ENCODE measurements around the gene MAP2. TPM values are rescaled to one million over a fixed set of nuclear protein-coding genes. Genes with fewer than 3 reads are reported as not detected.

Gene MAP2
- total RNA-seq, 2 donors from 2014 or later = 1.8 TPM

DNA sequence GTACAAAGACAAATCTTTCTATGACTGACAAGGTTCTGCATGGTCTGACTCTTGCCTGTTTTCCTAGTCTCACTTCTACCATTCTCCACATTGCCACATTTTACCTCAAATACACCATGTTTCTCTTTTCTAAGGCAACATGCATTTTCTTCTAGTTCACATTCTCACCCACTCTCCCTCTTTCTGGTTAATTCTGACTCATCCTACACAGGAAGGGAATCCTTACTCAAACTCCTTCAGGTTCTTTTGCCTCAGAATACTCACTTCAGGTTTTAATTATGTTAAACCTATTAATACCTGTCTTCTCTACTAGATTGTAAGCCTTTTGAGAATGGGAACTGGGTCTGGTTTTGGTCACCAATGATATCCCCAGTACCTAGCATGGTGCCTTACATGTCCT lies 47.2 kb downstream of the MAP2 start:
- no peak overlapping the region for H3K4me3 Mint-ChIP-seq
- no peaks in the 10 kb centered on the region for H3K36me3 Mint-ChIP-seq (ENCODE audit: low read depth)
- H3K27ac Mint-ChIP-seq = no peak overlapping the region
- no peak for DNase-seq
- no peaks in the 10 kb centered on the region for H3K27me3 ChIP-seq (ENCODE audit: control insufficient read depth, insufficient read depth, low read length, poor library complexity, severe bottlenecking)
- H3K9me3 Mint-ChIP-seq = no peaks in the 10 kb centered on the region
- H3K9ac ChIP-seq (ENCODE audit: extremely low read depth, low read length, poor library complexity, severe bottlenecking) = no peak overlapping the region
- H3K4me1 ChIP-seq (ENCODE audit: control insufficient read depth, insufficient read depth, low read length) = no peaks in the 10 kb centered on the region
- no peaks in the 10 kb centered on the region for H3K27me3 Mint-ChIP-seq (ENCODE audit: insufficient read depth)
- no peak overlapping the region for H3K4me3 ChIP-seq (ENCODE audit: low read length)
- TF ChIP-seq, protein P1, sequence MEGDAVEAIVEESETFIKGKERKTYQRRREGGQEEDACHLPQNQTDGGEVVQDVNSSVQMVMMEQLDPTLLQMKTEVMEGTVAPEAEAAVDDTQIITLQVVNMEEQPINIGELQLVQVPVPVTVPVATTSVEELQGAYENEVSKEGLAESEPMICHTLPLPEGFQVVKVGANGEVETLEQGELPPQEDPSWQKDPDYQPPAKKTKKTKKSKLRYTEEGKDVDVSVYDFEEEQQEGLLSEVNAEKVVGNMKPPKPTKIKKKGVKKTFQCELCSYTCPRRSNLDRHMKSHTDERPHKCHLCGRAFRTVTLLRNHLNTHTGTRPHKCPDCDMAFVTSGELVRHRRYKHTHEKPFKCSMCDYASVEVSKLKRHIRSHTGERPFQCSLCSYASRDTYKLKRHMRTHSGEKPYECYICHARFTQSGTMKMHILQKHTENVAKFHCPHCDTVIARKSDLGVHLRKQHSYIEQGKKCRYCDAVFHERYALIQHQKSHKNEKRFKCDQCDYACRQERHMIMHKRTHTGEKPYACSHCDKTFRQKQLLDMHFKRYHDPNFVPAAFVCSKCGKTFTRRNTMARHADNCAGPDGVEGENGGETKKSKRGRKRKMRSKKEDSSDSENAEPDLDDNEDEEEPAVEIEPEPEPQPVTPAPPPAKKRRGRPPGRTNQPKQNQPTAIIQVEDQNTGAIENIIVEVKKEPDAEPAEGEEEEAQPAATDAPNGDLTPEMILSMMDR (conservative IDR thresholded peaks at IDR 0.05) = no peak
- no peak overlapping the region for H3K27ac ChIP-seq (ENCODE audit: low read depth, low read length)
- no peaks in the 10 kb centered on the region for H3K4me1 Mint-ChIP-seq
- H3K36me3 ChIP-seq (ENCODE audit: control insufficient read depth, insufficient read depth, low read length) = no peaks in the 10 kb centered on the region
- no peaks in the 10 kb centered on the region for H3K9me3 ChIP-seq (ENCODE audit: control insufficient read depth, low read length)

DNA sequence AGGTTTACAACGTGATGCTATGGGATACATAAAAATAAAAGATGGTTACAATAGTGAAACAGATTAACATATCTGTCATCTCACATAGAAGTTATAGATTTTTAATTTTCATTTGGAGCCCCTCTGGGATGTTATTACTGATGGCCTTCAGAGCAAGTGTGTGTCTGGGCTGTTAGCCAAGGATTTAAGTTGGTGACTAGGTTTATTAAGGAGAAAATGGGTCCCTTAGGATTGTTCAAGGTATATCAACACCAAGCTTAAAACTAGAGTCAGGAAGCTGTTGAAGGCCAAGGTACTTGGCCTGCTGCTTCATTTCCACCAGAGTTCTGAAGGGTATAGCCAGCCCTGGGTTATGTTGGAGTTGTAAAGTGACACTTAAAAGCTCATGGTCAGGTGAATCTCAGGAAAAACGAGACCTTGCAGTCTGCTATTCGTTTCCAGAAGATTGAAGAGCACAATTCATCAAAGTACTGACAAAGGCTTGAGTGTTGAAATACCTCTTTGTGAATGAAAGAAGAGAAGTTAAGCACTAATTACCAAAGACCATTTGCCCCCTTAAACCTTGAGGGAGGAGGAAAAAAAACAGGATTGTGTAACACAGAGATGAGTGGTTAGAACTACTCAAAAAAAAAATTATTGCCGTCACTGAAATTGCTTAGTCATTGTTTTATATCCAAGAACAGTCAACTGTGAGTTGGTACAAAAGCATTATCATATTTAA lies 48.4 kb downstream of the MAP2 start:
- Histone ChIP-seq H3K9ac (ENCODE audit: extremely low read depth, low read length, poor library complexity, severe bottlenecking) (no peak overlapping the region), H3K4me1 (ENCODE audit: control insufficient read depth, insufficient read depth, low read length) (no peaks in the 10 kb centered on the region), H3K36me3 (ENCODE audit: control insufficient read depth, insufficient read depth, low read length) (no peaks in the 10 kb centered on the region), H3K27ac (ENCODE audit: low read depth, low read length) (no peak overlapping the region), H3K27me3 (ENCODE audit: control insufficient read depth, insufficient read depth, low read length, poor library complexity, severe bottlenecking) (no peaks in the 10 kb centered on the region), H3K4me3 (ENCODE audit: low read length) (no peak overlapping the region), H3K9me3 (ENCODE audit: control insufficient read depth, low read length) (no peaks in the 10 kb centered on the region)
- no peaks in the 10 kb centered on the region for H3K4me1 Mint-ChIP-seq
- H3K36me3 Mint-ChIP-seq (ENCODE audit: low read depth) = no peaks in the 10 kb centered on the region
- no peaks in the 10 kb centered on the region for H3K9me3 Mint-ChIP-seq
- 57 to 71% methylated on average over 2 to 3 of the region's 4 CpGs for WGBS, 2 experiments (ENCODE audit: insufficient coverage in 1 of 2, insufficient read length in 1 of 2)
- H3K27ac Mint-ChIP-seq = no peak overlapping the region
- H3K27me3 Mint-ChIP-seq (ENCODE audit: insufficient read depth) = no peaks in the 10 kb centered on the region
- TF ChIP-seq, protein P1 (conservative IDR thresholded peaks at IDR 0.05) = no peak
- DNase-seq = no peak
- H3K4me3 Mint-ChIP-seq = no peak overlapping the region

DNA sequence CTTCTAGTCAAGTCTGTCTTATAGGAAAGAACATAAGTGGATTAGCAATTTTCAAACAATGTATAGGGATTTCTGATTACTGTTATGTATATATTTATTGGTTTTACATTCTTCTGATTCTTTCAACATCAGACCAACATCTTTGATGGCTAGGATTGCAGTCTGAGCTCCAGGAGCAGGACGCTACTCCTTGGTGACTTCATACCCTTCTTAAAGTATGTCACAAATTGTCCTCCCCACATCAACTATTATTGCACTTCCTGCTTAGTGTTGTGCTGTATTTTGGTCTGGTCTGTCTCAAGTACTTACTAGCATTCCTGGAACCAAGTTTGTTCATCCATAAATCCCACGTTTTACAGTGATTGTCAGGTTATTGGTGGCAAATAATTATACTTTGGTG lies 49.0 kb downstream of the MAP2 start:
- no peaks in the 10 kb centered on the region for H3K27me3 Mint-ChIP-seq (ENCODE audit: insufficient read depth)
- Histone ChIP-seq H3K27ac (ENCODE audit: low read depth, low read length) (no peak overlapping the region), H3K4me3 (ENCODE audit: low read length) (no peak overlapping the region), H3K27me3 (ENCODE audit: control insufficient read depth, insufficient read depth, low read length, poor library complexity, severe bottlenecking) (no peaks in the 10 kb centered on the region), H3K4me1 (ENCODE audit: control insufficient read depth, insufficient read depth, low read length) (no peaks in the 10 kb centered on the region), H3K9me3 (ENCODE audit: control insufficient read depth, low read length) (no peaks in the 10 kb centered on the region), H3K36me3 (ENCODE audit: control insufficient read depth, insufficient read depth, low read length) (no peaks in the 10 kb centered on the region), H3K9ac (ENCODE audit: extremely low read depth, low read length, poor library complexity, severe bottlenecking) (no peak overlapping the region)
- no peak overlapping the region for H3K4me3 Mint-ChIP-seq
- H3K36me3 Mint-ChIP-seq (ENCODE audit: low read depth) = no peaks in the 10 kb centered on the region
- no peaks in the 10 kb centered on the region for H3K4me1 Mint-ChIP-seq
- no peak for DNase-seq
- no peak overlapping the region for H3K27ac Mint-ChIP-seq
- H3K9me3 Mint-ChIP-seq = no peaks in the 10 kb centered on the region
- TF ChIP-seq, protein P1 (conservative IDR thresholded peaks at IDR 0.05) = no peak
- WGBS, 2 experiments (ENCODE audit: insufficient coverage in 1 of 2, insufficient read length in 1 of 2) = 82 to 93% methylated on average over 2 of the region's 2 CpGs
